ENCODE results near the gene ARHGAP44.
"Not testable (repeated sequence)": the region's sequence is repeated elsewhere in the genome, so short reads cannot be mapped to it uniquely, and the experiment has no call there.

ARHGAP44 gene

GRCh38 chr17:12826431-12826830, 37.1 kb downstream of the ARHGAP44 start:
- DNase-seq, result no peak

GRCh38 chr17:12830777-12831247, 41.5 kb downstream of the ARHGAP44 start:
- no peak for DNase-seq

DNA sequence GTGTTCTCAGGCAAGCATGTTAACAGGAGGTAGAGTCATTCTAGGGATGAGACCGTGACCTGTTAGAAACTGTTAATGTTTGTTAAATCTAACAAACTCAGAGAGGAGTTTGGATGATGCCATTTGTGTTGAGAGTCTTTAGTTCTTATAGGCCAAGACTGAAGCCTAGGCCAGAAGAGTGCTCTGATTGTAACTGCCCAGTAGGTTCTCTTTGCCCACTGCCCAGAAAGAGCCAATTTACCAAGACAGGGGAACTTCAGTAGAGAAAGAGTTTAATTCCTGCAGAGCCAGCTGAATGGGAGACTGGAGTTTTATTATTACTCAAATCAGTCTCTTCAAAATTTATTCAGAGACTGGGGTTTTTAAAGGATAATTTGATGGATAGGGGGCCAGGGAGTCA, 42.5 kb downstream of the ARHGAP44 start:
- DNase-seq, result no peak

- DNase-seq, result no peak
Observed at GRCh38 chr17:12839042-12839441, 49.7 kb downstream of the ARHGAP44 start.

GRCh38 chr17:12842936-12843335, 53.6 kb downstream of the ARHGAP44 start:
- DNase-seq, result no peak

DNA sequence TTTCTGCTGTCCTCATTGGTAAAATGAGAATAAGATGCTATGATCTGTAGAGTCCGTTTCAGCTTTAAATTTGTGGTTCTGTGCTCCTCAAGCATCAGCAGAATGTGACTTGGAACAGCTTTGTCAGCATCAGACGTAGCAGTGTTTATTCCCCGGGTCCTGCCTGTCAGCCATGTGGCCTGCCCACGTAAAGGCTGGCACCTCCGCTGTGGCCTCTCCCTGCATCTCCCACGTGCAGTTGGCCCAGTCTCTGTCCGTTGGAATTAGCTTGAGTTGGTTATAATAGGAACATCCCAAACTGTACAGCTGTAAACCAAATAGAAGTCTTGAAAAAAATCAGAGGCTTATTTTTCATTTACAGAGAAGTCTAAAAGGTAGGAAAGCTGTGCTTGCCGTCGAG, 61.7 kb downstream of the ARHGAP44 start:
- no peak for DNase-seq

DNA sequence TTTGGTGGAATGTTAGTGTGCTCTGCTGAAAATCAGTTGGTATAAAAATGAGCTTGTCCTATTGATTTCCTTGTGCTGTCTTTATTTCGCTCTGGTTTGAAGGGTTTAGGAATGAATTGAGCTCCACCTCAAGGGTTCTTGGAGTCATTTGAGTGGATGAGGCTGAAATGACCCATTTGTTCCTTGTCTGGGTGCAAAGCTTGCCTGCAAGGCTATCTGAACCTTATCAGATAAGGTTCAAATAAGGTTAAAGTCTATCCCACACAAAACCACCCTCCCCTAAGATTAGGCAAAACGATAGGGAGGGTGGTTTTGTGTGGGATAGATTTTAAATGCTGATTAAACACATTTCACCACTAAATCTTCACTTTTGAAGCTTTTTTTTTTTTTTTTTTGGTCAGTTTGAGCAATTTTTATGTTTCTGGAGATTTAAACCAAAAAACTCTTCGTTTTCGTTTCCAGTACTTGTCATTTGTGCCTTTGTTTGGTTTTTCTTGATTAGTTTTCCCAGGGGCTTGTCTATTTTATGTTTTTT, 62.7 kb downstream of the ARHGAP44 start:
- DNase-seq, result no peak

GRCh38 chr17:12853921-12854320, 64.6 kb downstream of the ARHGAP44 start:
- no peak for DNase-seq

- DNase-seq, result no peak
Observed at GRCh38 chr17:12856416-12856815, 67.1 kb downstream of the ARHGAP44 start.

DNA sequence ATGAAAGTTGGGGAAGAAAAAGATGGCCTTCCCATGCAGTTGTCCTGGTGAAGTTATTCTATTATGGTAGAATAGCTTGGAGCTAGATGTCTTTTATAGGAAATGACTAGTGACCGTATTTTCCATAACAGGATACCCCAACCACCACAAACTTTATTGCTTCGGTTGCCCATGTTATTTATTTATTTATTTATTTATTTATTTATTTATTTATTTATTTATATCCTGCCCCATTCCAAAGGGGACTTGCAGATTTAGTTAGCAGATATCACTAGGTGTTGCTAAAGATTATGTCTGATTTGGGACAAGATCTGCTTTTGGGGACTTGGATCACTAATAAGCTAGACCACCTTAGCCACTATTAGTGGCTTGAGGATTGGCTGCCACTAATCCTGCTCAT, 68.3 kb downstream of the ARHGAP44 start:
- no peak for DNase-seq

DNA sequence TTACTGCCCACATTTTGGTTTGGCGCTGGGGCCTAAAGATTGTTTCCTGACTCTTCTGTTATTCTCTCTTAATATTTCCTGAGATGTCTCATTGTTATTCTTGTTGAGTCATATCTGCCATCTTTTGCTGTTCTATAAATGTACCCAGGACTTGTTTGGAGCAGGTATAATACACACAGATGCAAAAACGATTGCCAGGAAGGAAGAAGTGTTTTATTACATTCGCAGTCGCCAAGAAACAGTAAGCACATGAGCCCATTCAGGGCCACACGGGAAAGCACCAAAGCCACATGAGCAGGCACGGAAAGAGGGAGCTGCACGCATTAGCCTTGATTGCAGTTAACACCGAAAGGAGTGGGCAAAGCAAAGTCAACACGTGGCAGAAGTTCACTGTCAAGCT, 70.2 kb downstream of the ARHGAP44 start:
- no peak for DNase-seq

- no peak for DNase-seq
Observed at GRCh38 chr17:12865769-12866168, 76.5 kb downstream of the ARHGAP44 start.

- no peak for DNase-seq
Observed at GRCh38 chr17:12866244-12866643, 76.9 kb downstream of the ARHGAP44 start.

DNA sequence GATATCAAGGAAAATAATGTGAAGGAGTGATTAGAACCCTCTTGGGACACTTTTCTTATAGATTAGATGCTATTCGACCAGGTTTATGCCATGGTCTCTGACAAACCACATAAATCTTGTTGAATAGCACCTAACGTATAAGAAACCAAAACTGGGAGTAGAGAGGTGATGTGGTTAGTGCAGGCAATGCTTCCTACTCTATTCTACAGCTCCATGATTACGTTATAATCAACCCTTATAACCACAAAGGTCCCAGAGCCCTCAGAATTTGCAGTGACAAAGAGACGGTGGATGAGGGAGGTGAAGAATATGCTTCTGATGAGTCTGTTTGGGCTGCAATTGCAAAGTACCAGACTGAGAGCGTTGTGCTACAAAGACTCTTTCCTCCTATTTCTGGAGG, 78.4 kb downstream of the ARHGAP44 start:
- no peak for DNase-seq

DNA sequence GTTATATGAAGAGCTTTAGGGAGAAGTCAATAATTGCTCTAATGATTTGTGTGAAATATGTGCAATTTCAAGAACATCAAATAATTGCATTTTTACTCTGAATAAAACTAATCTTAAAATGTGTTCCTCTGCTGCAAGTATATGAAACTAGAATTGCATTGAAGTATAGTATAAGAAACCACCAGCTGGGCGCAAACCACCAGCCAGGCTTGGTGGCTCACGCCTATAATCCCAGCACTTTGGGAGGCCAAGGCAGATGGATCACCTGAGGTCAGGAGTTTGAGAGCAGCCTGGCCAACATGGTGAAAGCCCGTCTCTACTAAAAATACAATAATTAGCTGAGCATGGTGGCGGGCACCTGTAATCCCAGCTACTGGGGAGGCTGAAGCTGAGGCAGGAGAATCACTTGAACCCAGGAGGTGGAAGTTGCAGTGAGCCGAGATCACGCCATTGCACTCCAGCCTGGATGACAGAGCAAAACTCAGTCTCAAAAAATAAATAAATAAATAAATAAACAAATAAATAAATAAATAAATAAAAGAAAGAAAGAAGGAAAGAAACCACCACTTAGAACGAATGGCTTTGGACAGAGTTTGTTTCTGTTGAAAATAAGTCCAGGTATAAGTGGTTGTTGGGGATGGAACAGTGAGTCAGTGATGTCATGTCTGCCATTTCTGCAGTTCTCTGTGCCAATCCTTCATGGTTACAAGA, 84.3 kb downstream of the ARHGAP44 start:
- not testable (repeated sequence) for DNase-seq

GRCh38 chr17:12877953-12878669, 88.8 kb downstream of the ARHGAP44 start:
- DNase-seq, result no peak

- not testable (repeated sequence) for DNase-seq
Observed at GRCh38 chr17:12879096-12879495, 89.8 kb downstream of the ARHGAP44 start.

- no peak for DNase-seq
Observed at GRCh38 chr17:12883472-12883871, 94.2 kb downstream of the ARHGAP44 start.

DNA sequence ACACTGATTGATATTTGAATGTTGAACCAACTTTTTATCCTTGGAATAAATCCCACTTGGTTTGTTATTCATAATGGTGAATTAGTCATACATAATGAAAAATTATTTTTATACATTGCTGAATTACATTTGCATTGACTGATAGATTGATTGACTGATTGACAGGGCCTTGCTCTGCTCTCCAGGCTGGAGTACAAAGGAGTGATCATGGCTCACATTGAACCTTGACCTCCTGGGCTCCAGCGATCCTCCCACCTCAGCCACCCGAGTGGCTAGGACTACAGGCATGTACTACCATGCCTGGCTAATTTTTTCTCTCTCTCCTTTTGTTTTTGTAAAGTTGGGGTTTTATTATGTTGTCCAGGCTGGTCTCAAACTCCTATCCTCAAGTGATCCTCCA, 97.8 kb downstream of the ARHGAP44 start:
- DNase-seq, result no peak

DNA sequence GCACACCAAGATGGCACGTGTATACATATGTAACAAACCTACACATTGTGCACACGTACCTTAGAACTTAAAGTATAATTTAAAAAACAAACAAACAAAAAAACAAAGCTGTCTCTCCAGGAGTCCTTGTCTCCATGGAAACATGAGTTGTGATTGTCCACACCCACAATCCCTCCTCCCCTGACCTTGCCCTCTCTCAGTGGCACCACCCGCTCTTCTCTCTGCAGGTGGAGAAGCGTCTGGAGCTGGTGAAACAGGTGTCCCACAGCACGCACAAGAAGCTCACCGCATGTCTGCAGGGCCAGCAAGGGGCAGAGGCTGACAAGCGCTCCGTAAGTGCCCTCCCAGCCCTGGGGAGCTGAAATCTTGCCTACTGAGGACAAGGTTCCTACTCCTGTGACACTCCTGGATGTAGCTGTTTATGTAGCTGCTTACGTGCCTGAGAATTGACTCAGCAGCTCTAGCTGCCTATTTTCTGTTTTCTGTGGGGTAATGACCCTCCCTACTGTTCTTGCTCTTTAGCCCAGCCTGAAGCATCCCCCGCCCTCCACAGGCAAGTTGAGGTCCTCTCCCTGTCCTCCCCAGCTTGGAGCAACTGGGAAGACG, 107.0 kb downstream of the ARHGAP44 start:
- no peak for DNase-seq

DNA sequence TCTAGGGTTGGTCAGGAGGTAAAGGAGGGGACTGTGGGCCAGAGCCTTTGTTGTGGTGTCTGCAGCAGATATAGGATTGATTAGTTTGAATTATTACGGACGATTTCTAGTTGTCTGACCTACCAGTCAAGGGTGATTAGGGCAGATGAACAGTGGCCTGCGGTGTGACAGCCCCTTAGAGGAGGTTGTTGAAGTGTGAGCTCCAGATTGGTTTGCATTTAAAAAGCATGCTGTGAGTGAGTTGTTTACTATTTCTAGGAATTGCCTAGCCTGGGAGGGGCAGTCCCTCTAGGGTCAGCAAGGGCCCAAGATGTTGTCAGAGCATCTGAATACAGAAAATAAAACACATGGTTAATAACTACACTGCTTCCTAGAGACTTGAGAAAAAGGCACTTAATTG, 108.8 kb downstream of the ARHGAP44 start:
- no peak for DNase-seq

- DNase-seq, result no peak
Observed at GRCh38 chr17:12899604-12900003, 110.3 kb downstream of the ARHGAP44 start.

DNA sequence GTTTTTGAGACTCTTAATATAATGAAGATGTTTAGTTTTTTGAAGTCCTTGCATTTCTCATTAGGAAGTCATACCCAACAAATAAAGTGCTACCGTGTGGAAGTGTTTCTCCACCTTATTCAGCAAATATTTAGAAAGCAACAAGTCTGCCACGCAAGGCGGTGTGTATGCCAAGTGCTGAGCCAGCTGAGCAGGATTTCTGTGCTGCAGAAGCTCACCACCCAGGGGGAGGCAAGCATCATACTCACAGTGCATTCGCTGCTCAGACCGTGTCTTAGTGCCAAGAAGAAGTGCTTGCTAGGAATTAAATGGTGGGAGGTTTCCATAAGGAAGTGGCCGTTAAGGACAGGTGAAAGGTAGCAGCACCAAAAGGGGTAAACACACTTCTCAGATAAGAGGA, 111.2 kb downstream of the ARHGAP44 start:
- DNase-seq, result no peak

GRCh38 chr17:12902046-12902445, 112.7 kb downstream of the ARHGAP44 start:
- no peak for DNase-seq
